Transverse colon (tissue), 4 donors: ENCODE results near the gene ANO4.

ENCODE experiments used
- CTCF ChIP-seq, 5 experiments: fragments of 200-600 bp in 3 of 5; fragments of 450-650 bp in 2 of 5; sonication (generic) in 3 of 5; IDR thresholded peaks; 1 replicate in 2 of 5; 2 replicates in 3 of 5; pipeline ENCODE4 v1.5.1; 2016 to 2017; ENCODE audit warnings: antibody characterized with exemption in 5 of 5, inconsistent platforms in 3 of 5, mild to moderate bottlenecking in 2 of 5, moderate library complexity in 1 of 5
- POLR2AphosphoS5 ChIP-seq, 3 donors: sonication (generic); formaldehyde crosslinking; IDR thresholded peaks; one replicate each; pipeline ENCODE4 v1.6.1; 2016; ENCODE audit warnings: antibody characterized with exemption in 3 of 3

GRCh38 chr12:100789146-100789545, 5.4 kb upstream of the ANO4 start:
- no peak for TF ChIP-seq CTCF (IDR thresholded peaks at IDR 0.05)
- no peak for TF ChIP-seq POLR2AphosphoS5 (IDR thresholded peaks at IDR 0.05)
